Fibroblast of lung (primary cell): ENCODE measurements around the gene LTBP1. TPM values are rescaled to one million over a fixed set of nuclear protein-coding genes. Genes with fewer than 3 reads are reported as not detected.

Experiments used
- DNase-seq, 2 donors: peaks; one replicate each; pipeline versions ENCODE4 v3.0.0 to v3.0.0-alpha.2; 2010; ENCODE audit warnings: low read depth in 2 of 2
- H2AFZ ChIP-seq: 2 replicates; pipeline ENCODE4 v1.5.1; 2012; ENCODE audit warnings: low read length, control low read depth, inconsistent platforms
- H3K27ac ChIP-seq: 2 replicates; pipeline ENCODE4 v1.5.1; 2011; ENCODE audit warnings: low read length, control low read depth; ENCODE audit not compliant: insufficient read depth
- H3K27me3 ChIP-seq: 2 replicates; pipeline ENCODE4 v1.5.1; 2011; ENCODE audit warnings: mild to moderate bottlenecking, low read length; ENCODE audit not compliant: control insufficient read depth, insufficient read depth
- H3K36me3 ChIP-seq: 2 replicates; pipeline ENCODE4 v1.5.1; 2011; ENCODE audit warnings: low read length; ENCODE audit not compliant: control insufficient read depth, insufficient read depth
- H3K4me1 ChIP-seq: 2 replicates; pipeline ENCODE4 v1.5.1; 2011; ENCODE audit warnings: low read length; ENCODE audit not compliant: control insufficient read depth, insufficient read depth; ENCODE audit errors: extremely low read depth
- H3K4me2 ChIP-seq: 2 replicates; pipeline ENCODE4 v1.5.1; 2011; ENCODE audit warnings: low read length, control low read depth; ENCODE audit not compliant: insufficient read depth; ENCODE audit errors: extremely low read depth
- H3K4me3 ChIP-seq, 4 experiments: fragments of 200-600 bp in 1 of 4; sonication (generic) in 1 of 4; replicated peaks in 1 of 4; 2 replicates each; pipeline ENCODE4 v1.5.1; 2011 to 2016; ENCODE audit warnings: low read length in 4 of 4, low read depth in 3 of 4, mild to moderate bottlenecking in 3 of 4, control low read depth in 2 of 4, inconsistent platforms in 1 of 4, mixed read lengths in 1 of 4; ENCODE audit not compliant: insufficient read depth in 1 of 4; ENCODE audit errors: control extremely low read depth in 1 of 4
- H3K79me2 ChIP-seq: 2 replicates; pipeline ENCODE4 v1.5.1; 2012; ENCODE audit warnings: mild to moderate bottlenecking, low read length, inconsistent platforms; ENCODE audit not compliant: control insufficient read depth, insufficient read depth
- H3K9ac ChIP-seq: 2 replicates; pipeline ENCODE4 v1.5.1; 2011; ENCODE audit warnings: mild to moderate bottlenecking, low read length, control low read depth; ENCODE audit not compliant: insufficient read depth
- H3K9me3 ChIP-seq: 2 replicates; pipeline ENCODE4 v1.5.1; 2012; ENCODE audit warnings: low read depth, low read length; ENCODE audit not compliant: control insufficient read depth, insufficient read depth
- H4K20me1 ChIP-seq: 2 replicates; pipeline ENCODE4 v1.5.1; 2011; ENCODE audit warnings: low read length; ENCODE audit not compliant: control insufficient read depth, insufficient read depth; ENCODE audit errors: extremely low read depth
- EZH2 ChIP-seq: IDR thresholded peaks from 2 replicates; pipeline ENCODE4 v1.5.1; 2012; ENCODE audit warnings: low read length, control low read depth, mild to moderate bottlenecking; ENCODE audit errors: missing control alignments
- polyA plus RNA-seq, 2 donors: library from polyadenylated mRNA; depleted of rRNA in 1 of 2; stranded (reverse) in 1 of 2; unstranded in 1 of 2; fragments of >200 nt; gene quantifications; 2 replicates each; pipeline ENCODE4 v1.2.1, GENCODE V29; 2011 to 2012; ENCODE audit warnings: missing spikeins in 1 of 2
- total RNA-seq: library from RNA; depleted of rRNA; stranded (reverse); fragments of >200 nt; gene quantifications from 2 replicates; pipeline ENCODE4 v1.2.1, GENCODE V29; 2014
- TF ChIP-seq, protein P1 (sequence below), 2 donors: IDR thresholded peaks in 1 of 2; conservative IDR thresholded peaks in 1 of 2; 1 replicate in 1 of 2; 2 replicates in 1 of 2; pipeline ENCODE4 v1.5.1; 2011 to 2012; ENCODE audit warnings: low read length in 2 of 2, control low read depth in 1 of 2, inconsistent platforms in 1 of 2, low read depth in 1 of 2, mild to moderate bottlenecking in 1 of 2

LTBP1 gene
- total and polyA plus RNA-seq, 2 donors (not counting 1 experiment from before 2014, with no cell fraction given) = 254 to 324 TPM

GRCh38 chr2:33351781-33352180 lies 405.0 kb downstream of the LTBP1 start:
- peaks cover 4% of the 10 kb centered on the region for H3K36me3 ChIP-seq
- no peak overlapping the region for H3K4me2 ChIP-seq
- no peak overlapping the region for H3K4me3 ChIP-seq
- no peaks in the 10 kb centered on the region for H4K20me1 ChIP-seq
- H3K79me2 ChIP-seq = no peaks in the 10 kb centered on the region
- no peaks in the 10 kb centered on the region for H3K9me3 ChIP-seq
- DNase-seq = no peak
- no peak overlapping the region for H3K9ac ChIP-seq
- no peaks in the 10 kb centered on the region for H3K4me1 ChIP-seq
- TF ChIP-seq EZH2 = no peak
- TF ChIP-seq, protein P1, sequence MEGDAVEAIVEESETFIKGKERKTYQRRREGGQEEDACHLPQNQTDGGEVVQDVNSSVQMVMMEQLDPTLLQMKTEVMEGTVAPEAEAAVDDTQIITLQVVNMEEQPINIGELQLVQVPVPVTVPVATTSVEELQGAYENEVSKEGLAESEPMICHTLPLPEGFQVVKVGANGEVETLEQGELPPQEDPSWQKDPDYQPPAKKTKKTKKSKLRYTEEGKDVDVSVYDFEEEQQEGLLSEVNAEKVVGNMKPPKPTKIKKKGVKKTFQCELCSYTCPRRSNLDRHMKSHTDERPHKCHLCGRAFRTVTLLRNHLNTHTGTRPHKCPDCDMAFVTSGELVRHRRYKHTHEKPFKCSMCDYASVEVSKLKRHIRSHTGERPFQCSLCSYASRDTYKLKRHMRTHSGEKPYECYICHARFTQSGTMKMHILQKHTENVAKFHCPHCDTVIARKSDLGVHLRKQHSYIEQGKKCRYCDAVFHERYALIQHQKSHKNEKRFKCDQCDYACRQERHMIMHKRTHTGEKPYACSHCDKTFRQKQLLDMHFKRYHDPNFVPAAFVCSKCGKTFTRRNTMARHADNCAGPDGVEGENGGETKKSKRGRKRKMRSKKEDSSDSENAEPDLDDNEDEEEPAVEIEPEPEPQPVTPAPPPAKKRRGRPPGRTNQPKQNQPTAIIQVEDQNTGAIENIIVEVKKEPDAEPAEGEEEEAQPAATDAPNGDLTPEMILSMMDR (conservative IDR thresholded peaks at IDR 0.05 in 1 of 2, IDR thresholded peaks at IDR 0.05 in 1 of 2; ENCODE audit: low read depth in 1 of 2, low read length in 2 of 2) = no peak
- H3K27me3 ChIP-seq = no peaks in the 10 kb centered on the region
- H3K27ac ChIP-seq = no peak overlapping the region
- no peak overlapping the region for H2AFZ ChIP-seq

DNA sequence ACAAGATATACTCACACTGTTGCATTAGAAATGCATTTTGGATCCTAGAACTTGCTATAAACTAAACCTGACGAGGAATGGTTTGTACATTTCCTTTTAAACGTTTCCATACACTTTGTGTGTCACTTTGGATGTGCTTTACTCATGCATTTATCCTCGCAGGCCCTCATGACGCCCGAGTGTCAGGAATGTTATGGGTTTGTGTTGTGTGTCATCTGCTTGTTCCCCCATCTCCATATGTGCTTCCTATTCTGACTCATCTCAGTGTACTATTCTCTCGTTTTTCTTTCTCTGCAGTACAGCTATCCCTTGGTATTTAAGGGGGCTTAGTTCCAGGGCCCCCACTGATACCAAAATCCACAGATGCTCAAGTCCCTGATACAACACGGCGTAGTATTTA lies 408.2 kb downstream of the LTBP1 start:
- H3K27ac ChIP-seq = no peak overlapping the region
- no peaks in the 10 kb centered on the region for H3K4me1 ChIP-seq
- no peaks in the 10 kb centered on the region for H3K9me3 ChIP-seq
- DNase-seq = peak; percentile 67 to 82
- H3K27me3 ChIP-seq = no peaks in the 10 kb centered on the region
- TF ChIP-seq, protein P1 (conservative IDR thresholded peaks at IDR 0.05 in 1 of 2, IDR thresholded peaks at IDR 0.05 in 1 of 2; ENCODE audit: low read depth in 1 of 2, low read length in 2 of 2) = no peak
- TF ChIP-seq EZH2 = no peak
- H3K79me2 ChIP-seq = no peaks in the 10 kb centered on the region
- no peaks in the 10 kb centered on the region for H4K20me1 ChIP-seq
- H3K4me2 ChIP-seq = no peak overlapping the region
- H3K4me3 ChIP-seq = no peak overlapping the region
- H2AFZ ChIP-seq = no peak overlapping the region
- H3K36me3 ChIP-seq = peaks cover 4% of the 10 kb centered on the region
- no peak overlapping the region for H3K9ac ChIP-seq

GRCh38 chr2:33358878-33359277 lies 412.1 kb downstream of the LTBP1 start:
- peaks cover 6% of the 10 kb centered on the region for H3K36me3 ChIP-seq

More at GRCh38 chr2:33358878-33359277, 412.1 kb downstream of the LTBP1 start:
- no peak overlapping the region for H2AFZ ChIP-seq
- H3K9ac ChIP-seq = no peak overlapping the region
- no peak overlapping the region for H3K4me2 ChIP-seq
- no peak for TF ChIP-seq EZH2
- TF ChIP-seq, protein P1 (conservative IDR thresholded peaks at IDR 0.05 in 1 of 2, IDR thresholded peaks at IDR 0.05 in 1 of 2; ENCODE audit: low read depth in 1 of 2, low read length in 2 of 2) = no peak
- no peaks in the 10 kb centered on the region for H3K79me2 ChIP-seq
- H3K4me1 ChIP-seq = peaks cover 2% of the 10 kb centered on the region
- H3K4me3 ChIP-seq = no peak overlapping the region
- no peak overlapping the region for H3K27ac ChIP-seq
- DNase-seq = no peak
- no peaks in the 10 kb centered on the region for H4K20me1 ChIP-seq
- H3K9me3 ChIP-seq = no peaks in the 10 kb centered on the region
- no peaks in the 10 kb centered on the region for H3K27me3 ChIP-seq
